HepG2 (cell line): Measurements from ENCODE around the gene RUSC1. TPM values are rescaled to one million over a fixed set of nuclear protein-coding genes. Genes with fewer than 3 reads are reported as not detected.

Experiments
- CEBPG ChIP-seq: IDR thresholded peaks from 2 replicates; pipeline ENCODE4 v1.6.1; 2016
- FOXP4 ChIP-seq: sonication (generic); formaldehyde crosslinking; IDR thresholded peaks from 2 replicates; pipeline ENCODE4 v1.4.0; 2020; ENCODE audit warnings: missing genetic modification reagents
- GABPA ChIP-seq, 2 experiments: IDR thresholded peaks; 2 replicates each; pipeline ENCODE4 v1.6.1; 2011 to 2016; ENCODE audit warnings: low read depth in 2 of 2, low read length in 1 of 2, missing biosample characterization in 1 of 2, missing genetic modification characterization in 1 of 2
- HNF1A ChIP-seq, 2 experiments: sonication (generic) in 1 of 2; formaldehyde crosslinking in 1 of 2; IDR thresholded peaks; 2 replicates each; pipeline versions ENCODE4 v1.4.0 to v1.6.1; 2016 to 2020; ENCODE audit warnings: borderline replicate concordance in 1 of 2, low read depth in 1 of 2, mild to moderate bottlenecking in 1 of 2, missing genetic modification reagents in 1 of 2
- KLF13 ChIP-seq: sonication (generic); formaldehyde crosslinking; IDR thresholded peaks from 2 replicates; pipeline ENCODE4 v1.4.0; 2020; ENCODE audit warnings: mild to moderate bottlenecking, missing genetic modification reagents
- MYPOP ChIP-seq: sonication (generic); formaldehyde crosslinking; IDR thresholded peaks from 2 replicates; pipeline ENCODE4 v1.8.1; 2023; ENCODE audit warnings: mild to moderate bottlenecking, moderate library complexity, missing genetic modification reagents
- NFAT5 ChIP-seq: sonication (generic); formaldehyde crosslinking; IDR thresholded peaks from 2 replicates; pipeline ENCODE4 v1.4.0; 2020; ENCODE audit warnings: missing genetic modification reagents
- TAF1 ChIP-seq: sonication (generic); formaldehyde crosslinking; IDR thresholded peaks from 2 replicates; pipeline ENCODE4 v1.4.0; 2020; ENCODE audit warnings: missing genetic modification reagents
- ZNF33B ChIP-seq: sonication (generic); formaldehyde crosslinking; IDR thresholded peaks from 2 replicates; pipeline ENCODE4 v1.5.1; 2020; ENCODE audit warnings: mild to moderate bottlenecking, missing genetic modification reagents
- ZNF7 ChIP-seq: IDR thresholded peaks from 2 replicates; pipeline ENCODE4 v1.6.1; 2016; ENCODE audit warnings: missing biosample characterization, missing genetic modification reagents
- ZSCAN5A ChIP-seq: sonication (generic); formaldehyde crosslinking; IDR thresholded peaks from 2 replicates; pipeline ENCODE4 v1.8.0; 2022; ENCODE audit warnings: mild to moderate bottlenecking, missing genetic modification reagents, borderline replicate concordance
- polyA plus RNA-seq, 8 experiments: library from polyadenylated mRNA; depleted of rRNA in 3 of 8; stranded (reverse) in 7 of 8; unstranded in 1 of 8; fragments of >200 nt; fragmentation: Illumina TruSeq in 4 of 8; extraction: Trizol in 4 of 8; gene quantifications; 2 replicates each; pipeline versions ENCODE4 v1.2.1 to v1.2.3, GENCODE V29; 2011 to 2016; ENCODE audit warnings: low read depth in 4 of 8, missing spikeins in 1 of 8, mixed read lengths in 1 of 8; ENCODE audit not compliant: insufficient read depth in 1 of 8
- total RNA-seq, 5 experiments: library from RNA; depleted of rRNA; stranded (reverse); fragments of >200 nt; fragmentation: Illumina TruSeq; extraction: Trizol; gene quantifications; 2 replicates each; pipeline ENCODE4 v1.2.3, GENCODE V29; 2016; ENCODE audit warnings: low read depth in 1 of 5

The RUSC1 gene
- total and polyA plus RNA-seq, 2 of the 13 experiments (the other 11 are each of a cell fraction or from before 2014, with no cell fraction given), result 18.7 to 20.4 TPM

GRCh38 chr1:155308493-155309422, 11.9 kb upstream of the RUSC1 start, which contains the start of gene FDPS (continued):
- peak; percentile 48; the same call in 1 of the 2 replicates for TF ChIP-seq FOXP4 (CRISPR knock-in tag)
- peak; percentile 88; the same call in 1 of the 2 replicates for TF ChIP-seq TAF1
- no peak for TF ChIP-seq ZNF7 (CRISPR knock-in tag)
- no peak for TF ChIP-seq ZNF33B (CRISPR knock-in tag)
- peak; percentile 46 for TF ChIP-seq CEBPG (CRISPR knock-in tag)
- TF ChIP-seq MYPOP (CRISPR knock-in tag), result peak; percentile 78; the same call in 1 of the 2 replicates
- TF ChIP-seq NFAT5 (CRISPR knock-in tag), result peak; percentile 77; the same call in 1 of the 2 replicates
- TF ChIP-seq KLF13, result no peak
- TF ChIP-seq GABPA (IDR thresholded peaks at IDR 0.05; ENCODE audit: low read depth, low read length), result peak; percentile 55
- peak; percentile 88 for TF ChIP-seq GABPA (CRISPR knock-in tag; IDR thresholded peaks at IDR 0.05; ENCODE audit: low read depth)
- no peak for TF ChIP-seq HNF1A (IDR thresholded peaks at IDR 0.05; ENCODE audit: low read depth)
- peak; percentile 75; the same call in 1 of the 2 replicates for TF ChIP-seq HNF1A (CRISPR knock-in tag; IDR thresholded peaks at IDR 0.05; ENCODE audit: borderline replicate concordance)
- TF ChIP-seq ZSCAN5A (CRISPR knock-in tag), result peak; percentile 71; the same call in 1 of the 2 replicates
